ENCODE results near the gene TAL1.
A peak's percentile ranks its signal among the peaks of the same experiment; 100 is the strongest.
"Not testable (repeated sequence)": the region's sequence is repeated elsewhere in the genome, so short reads cannot be mapped to it uniquely, and the experiment has no call there.

Gene TAL1

DNA sequence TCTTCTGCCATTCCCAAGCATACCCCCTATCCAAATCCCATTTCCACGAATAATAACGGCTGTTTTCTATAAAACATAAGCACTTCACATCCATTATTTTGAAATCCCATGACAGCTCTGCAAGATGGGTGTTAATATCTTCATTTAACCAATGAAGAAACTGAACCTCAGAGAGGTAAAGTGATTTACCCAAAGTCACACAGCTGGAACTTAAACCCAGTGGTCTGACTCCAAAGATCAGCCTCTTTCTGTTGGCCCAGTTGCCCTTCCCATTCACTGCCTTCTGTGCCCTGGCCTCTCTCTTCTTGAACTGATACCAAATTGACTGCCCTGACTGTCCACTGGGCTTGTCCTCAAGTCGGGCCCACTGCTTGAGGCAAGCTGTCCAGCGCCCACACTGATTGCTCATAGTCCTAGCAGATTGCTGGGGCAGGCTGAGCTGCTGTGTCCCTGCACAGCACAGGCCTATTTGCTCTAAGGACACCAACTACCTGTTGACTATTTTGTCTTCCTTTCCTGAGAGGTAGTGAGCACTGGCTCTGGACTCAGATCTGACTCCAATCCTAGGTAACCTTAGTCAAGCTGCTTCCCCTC, 19.3 kb downstream of the TAL1 start:
- DNase-seq (ENCODE audit: low read depth, low spot score) = no peak

- no peak for DNase-seq (ENCODE audit: low read depth, low spot score)
Observed at GRCh38 chr1:47211796-47212269, 20.2 kb downstream of the TAL1 start.

DNA sequence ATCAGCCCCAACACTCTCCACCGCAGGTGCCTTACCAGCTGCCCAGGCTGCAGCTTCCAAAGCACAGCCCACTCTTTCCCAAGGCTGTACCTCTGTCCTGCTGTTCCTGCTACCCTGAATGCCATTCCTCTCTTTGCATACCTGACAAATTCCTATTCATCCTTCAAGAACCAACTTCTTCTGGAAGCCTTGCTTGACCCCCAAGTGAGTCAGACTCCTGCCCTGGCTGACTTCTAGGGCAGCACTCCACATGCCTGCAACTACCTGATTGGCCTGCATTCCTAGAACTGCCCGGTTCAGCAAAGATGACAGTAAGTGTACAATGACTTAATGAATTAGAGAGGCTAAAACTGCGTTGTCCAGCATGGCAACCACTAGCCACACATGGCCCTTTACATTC, 21.4 kb downstream of the TAL1 start:
- DNase-seq (ENCODE audit: low read depth, low spot score) = no peak

- DNase-seq (ENCODE audit: low read depth, low spot score) = no peak
Observed at GRCh38 chr1:47209725-47210325, 22.2 kb downstream of the TAL1 start.

DNA sequence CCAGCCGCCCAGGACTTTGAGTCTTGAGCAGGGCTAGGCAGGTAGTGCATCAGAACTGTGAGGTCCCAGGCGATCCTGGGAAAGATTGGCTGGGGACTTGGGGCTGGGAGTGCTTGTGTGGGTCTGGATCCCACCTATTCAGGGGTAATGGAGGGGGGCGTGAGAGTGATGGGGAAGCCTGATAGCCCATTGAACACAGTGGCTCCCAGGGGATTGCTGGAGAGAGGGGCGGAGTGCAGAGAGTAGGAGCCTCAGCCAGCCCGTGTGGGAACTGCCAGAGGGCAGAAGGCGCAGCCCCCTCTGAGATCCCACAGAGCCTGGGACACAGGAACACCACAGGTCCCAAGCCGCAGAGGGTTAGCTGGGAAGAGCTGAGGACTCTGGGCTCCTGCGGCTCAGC, 22.9 kb downstream of the TAL1 start:
- DNase-seq (ENCODE audit: low read depth, low spot score) = no peak

GRCh38 chr1:47208374-47208850, 23.6 kb downstream of the TAL1 start:
- no peak for DNase-seq (ENCODE audit: low read depth, low spot score)

DNA sequence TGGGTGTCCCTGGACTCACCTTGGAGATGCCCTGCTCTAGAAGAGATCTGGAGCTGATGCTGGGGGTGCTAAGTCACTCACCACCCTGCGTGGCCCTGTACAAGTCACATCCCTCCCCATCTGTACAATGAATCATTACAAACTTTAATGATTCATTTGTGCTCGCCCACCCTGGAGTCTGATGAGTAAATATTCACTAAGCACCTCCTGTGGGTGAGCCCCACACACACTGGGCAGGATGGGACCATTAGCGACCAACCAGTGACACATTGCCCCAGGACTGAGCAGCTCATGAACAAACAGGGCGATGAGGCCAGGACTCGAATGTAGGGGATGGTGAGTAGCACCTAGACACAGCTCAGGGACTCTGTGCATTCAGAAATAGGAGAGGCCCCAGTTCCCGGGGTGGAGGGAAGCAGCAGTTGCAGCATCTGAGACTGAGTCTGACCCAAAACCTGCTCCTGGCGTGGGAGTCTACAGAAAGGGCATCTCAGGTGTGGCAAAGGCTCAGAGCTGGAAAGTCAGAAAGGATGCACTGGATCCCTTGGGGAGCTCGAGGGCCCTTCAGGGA, 24.1 kb downstream of the TAL1 start:
- DNase-seq (ENCODE audit: low read depth, low spot score) = no peak

DNA sequence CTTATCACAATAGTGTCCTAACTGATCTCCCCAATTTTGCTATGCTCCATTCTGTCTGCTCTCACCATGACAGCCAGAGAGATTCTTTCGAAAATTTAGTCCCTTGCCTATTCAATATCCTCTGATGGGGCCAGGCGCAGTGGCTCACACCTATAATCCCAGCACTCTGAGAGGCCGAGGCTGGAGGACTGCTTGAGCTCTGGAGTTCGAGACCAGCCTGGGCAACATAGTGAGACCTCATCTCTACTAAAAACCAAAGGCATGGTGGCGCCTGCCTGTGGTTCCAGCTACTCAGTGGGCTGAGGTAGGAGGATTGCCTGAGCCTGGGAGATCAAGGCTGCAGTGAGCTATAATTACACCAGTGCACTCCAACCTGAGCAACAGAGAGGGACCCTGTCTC, 26.1 kb downstream of the TAL1 start:
- DNase-seq (ENCODE audit: low read depth, low spot score) = no peak

DNA sequence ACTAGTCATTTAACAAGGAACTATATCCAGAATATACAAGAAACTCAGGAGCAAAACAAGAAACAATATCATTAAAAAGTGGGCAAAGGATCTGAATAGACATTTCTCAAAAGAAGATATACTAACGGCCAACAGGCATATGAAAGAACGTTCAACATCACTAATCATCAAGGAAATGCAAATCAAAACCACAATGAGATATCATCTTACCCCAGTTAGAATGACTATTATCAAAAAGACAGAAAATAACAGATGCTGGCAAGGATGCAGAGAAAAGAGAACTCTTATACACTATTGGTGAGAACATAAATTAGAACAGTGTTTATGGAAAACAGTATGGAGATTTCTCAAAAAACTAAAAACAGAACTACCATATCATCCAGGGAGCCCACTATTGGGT, 28.5 kb downstream of the TAL1 start:
- DNase-seq (ENCODE audit: low read depth, low spot score) = not testable (repeated sequence)

- no peak for DNase-seq (ENCODE audit: low read depth, low spot score)
Observed at GRCh38 chr1:47201179-47201578, 30.8 kb downstream of the TAL1 start.

DNA sequence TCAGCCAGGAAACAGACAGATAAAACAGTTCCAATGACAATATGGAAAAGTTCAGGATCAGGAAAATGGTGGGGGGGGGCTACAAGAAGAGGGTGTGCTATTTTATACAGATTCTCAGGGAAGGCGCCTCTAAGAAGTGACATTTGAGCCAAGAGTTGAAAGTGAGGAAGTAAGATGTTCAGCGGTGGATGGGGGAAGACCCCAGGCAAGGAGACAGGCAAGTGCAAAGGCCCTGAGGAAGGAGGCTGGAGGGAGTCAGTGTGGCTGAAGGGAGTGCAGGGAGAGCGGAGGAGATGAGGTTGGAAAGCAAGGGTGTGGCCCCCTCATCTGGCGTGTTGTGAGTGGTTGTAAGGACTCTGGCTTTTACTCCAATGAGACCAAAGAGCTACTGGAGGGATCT, 33.8 kb downstream of the TAL1 start:
- no peak for DNase-seq (ENCODE audit: low read depth, low spot score)

GRCh38 chr1:47196622-47197021, 35.4 kb downstream of the TAL1 start:
- no peak for DNase-seq (ENCODE audit: low read depth, low spot score)

GRCh38 chr1:47195981-47196380, 36.0 kb downstream of the TAL1 start:
- not testable (repeated sequence) for DNase-seq (ENCODE audit: low read depth, low spot score)

DNA sequence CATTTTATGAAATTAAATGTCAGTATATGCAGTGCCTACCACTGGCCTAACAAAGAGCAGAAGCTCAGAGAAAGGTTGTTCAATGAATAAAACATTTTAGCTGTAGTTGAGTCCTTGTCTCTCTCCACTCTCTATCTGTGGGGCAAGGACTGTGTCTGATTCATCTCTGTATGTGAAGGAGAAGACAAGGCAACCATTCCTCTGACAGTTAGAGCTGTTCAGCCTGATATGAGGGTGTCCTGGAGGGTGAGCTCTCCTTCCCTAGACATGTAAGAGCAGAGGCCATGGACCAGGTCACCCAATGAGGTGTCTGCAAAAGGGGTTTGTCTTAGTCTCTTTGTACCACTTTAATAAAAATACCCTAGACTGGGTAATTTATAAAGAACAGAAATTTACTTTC, 37.7 kb downstream of the TAL1 start:
- no peak for DNase-seq (ENCODE audit: low read depth, low spot score)

DNA sequence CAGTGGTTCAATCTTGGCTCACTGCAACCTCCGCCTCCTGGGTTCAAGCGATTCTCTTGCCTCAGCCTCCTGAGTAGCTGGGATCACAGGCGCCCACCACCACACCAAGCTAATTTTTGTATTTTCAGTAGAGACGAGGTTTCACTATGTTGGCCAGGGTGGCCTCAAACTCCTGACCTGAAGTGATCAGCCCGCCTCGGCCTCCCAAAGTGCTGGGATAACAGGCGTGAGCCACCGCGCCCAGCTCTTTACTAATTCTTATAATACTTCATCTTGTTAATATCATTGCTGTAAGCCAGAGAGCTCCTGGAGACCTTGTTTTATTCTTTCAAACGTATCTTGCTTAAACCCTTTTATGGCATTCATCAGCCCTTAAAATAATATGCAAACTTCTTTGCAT, 38.5 kb downstream of the TAL1 start:
- DNase-seq (ENCODE audit: low read depth, low spot score) = not testable (repeated sequence)

DNA sequence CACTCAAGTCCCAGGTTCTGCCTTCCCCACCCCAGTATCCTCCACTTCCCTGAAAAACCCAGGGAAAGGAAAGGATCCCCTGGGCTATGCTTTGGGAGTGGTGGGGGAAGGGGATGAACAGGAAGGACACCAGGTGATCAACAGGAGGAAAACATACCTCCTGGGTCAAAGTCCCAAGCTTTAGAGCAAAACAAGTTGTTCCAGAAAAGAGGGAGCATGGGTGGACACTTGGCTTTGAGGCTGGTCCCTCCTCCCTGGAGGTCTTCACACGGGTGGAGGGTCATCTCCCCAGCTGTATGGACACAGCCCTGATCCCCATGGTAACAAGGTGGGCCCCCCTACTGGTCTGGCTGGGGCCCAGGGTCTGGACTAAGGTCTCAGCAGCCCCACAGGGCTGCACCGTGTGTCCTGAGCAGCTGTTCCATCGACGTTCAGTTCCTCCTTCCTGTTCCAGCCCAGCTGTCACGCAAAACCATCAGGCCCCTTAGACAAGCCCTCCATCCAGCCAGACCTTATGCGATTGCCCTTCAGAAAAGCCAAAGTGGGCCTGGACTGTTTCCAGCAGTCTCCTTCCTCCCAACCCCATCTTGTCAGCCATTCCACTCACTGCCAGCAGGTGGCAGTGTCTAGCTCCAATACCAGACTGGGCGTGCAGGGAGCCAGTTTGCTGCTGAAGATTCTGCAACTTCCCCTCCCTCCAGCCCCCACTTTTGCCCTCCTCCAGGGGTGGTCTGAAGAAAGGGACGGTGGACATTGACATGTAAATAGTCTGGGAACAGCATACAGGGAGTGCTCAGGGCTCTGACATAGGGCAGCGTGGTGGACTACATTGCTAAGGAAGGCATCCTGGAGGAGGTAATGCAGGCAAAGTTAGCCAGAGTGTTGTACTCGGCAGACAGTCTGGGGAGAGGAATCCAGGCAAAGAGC, 39.3 kb downstream of the TAL1 start:
- peak; percentile 22 for DNase-seq (ENCODE audit: low read depth, low spot score)

DNA sequence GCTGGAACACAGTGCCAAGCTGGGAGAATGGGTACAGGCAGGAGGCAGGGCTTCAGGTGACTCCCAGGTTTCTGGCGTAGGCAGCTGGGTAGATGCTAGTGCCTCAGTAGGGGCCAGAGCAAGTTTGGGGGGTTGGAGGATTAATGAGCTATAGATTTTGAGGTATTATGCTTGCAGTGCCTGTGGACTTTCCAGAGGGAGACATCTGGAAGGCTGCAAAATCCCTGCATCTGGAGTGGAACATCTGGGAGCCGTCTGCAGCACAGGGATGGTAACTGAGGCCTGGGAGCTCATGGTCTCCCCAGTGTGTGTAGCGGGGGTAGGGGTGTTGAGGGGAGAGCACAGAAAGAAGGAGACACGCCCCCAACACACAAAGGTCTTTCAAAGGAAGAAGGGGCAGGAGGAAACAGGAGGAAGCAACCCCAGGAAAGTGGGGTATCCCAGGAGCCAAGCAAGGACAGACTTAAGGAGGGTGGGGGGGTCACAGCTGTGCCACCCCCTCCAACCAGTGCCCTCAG, 40.0 kb downstream of the TAL1 start:
- DNase-seq (ENCODE audit: low read depth, low spot score) = no peak

- no peak for DNase-seq (ENCODE audit: low read depth, low spot score)
Observed at GRCh38 chr1:47190857-47191256, 41.2 kb downstream of the TAL1 start.

DNA sequence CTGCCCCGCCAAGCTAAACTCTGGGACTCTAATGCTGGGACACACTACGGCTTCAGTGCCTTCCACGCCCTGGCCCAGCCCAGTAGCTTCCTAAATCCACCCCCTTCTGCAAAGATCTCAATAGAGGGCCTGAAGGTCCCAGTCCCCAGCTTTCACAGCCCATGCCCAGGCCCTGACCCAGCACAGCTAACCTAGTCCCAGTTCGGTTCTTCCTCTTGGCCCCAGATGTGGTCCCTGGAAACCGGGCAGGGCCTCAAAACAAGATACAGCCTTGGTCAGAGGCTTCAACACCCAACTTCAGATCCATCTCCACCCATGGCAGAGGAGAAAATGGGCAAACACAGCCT, 41.5 kb downstream of the TAL1 start:
- DNase-seq (ENCODE audit: low read depth, low spot score) = no peak

DNA sequence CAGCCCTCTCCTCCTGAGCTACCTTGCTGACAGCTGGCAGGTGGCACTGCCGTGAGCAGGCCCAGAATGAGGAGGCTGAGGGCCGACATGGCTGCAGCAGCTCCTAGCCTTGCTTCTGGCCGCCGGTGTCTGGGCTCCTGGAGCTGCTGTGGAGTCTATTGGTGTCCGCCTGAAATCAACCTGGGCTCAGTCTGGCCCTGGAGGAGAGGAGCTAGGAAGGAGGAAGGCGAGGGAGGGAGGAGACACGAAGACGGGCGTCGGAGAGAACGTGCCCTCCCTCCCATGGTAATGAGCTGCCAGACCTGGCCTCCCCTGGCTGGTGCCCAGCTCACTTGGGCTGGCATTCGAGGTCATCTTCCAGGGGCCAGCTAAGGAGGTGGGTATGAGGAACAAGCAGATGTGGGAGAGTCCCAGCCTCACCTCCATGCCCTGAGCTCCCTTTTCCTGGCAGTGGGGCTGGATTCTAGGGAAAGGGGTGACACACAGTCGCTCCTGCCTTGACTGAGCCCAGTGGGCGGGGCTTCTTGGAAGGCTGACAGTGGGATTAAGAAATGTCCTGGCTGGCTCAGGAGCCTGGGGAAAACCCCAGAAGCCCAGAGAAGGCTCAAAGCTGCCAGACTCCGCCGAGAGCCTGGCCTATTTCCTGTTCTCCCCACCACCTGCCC, 42.0 kb downstream of the TAL1 start, which contains the start of gene PDZK1IP1:
Gene PDZK1IP1 (minus strand): TSS at position 193 of the 665 bp plus-strand sequence. CDS start 104 bp downstream, at position 89.
- DNase-seq (ENCODE audit: low read depth, low spot score) = no peak
